OCI-M1 (cell line): ENCODE measurements around the gene C1orf122.

Experiments used
- DNase-seq: peaks from one replicate; lab custom pipeline; 2025; lab: John Stamatoyannopoulos, UW

The C1orf122 gene

DNA sequence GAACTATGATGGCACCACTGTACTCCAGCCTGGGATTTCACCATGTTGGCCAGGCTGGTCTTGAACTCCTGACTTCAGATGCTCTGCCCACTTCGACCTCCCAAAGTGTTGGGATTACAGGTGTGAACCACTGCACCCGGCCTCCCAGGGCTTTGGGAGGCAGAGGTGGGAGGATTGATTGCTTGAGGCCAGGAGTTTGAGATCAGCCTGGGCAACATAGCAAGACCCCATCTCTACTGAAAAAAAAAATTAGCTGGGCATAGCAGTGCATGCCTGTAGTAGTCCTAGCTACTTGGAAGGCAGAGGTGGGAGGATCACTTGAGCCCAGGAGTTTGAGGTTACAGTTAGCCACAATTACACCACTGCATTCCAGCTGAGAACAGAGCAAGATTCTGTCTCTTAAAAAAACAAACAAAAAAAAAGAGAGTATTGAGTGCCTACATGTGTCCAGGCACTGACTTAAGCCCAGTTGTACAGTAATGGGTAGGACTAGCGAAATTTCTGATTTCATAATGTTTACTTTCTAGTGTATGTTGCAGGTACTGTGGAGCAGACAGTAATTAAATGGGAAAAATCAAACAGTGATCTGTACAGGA lies 9.7 kb upstream of the C1orf122 start:
- DNase-seq = no peak

DNA sequence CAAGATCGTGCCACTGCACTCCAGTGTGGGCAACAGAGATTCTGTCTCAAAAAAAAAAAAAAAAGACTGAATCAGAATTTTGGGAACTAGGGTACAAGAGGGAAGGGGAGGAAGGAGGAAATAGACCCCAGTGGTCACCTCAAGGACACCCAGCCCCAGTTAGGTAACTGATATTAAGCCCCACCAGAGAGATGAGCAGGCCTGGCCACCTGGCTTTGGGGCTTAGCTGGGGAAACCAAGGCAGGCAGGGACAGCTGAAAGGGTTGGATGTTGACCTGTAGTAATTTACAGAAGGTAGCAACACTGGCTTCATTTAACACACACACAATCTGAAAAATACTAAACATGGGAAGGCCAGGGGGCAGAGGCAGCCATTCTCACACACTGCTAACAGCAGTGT lies 5.2 kb upstream of the C1orf122 start:
- DNase-seq = no peak

- peak; percentile 48 for DNase-seq
These were observed 403 bp upstream of the C1orf122 start for GRCh38 chr1:37807220-37807554.

DNA sequence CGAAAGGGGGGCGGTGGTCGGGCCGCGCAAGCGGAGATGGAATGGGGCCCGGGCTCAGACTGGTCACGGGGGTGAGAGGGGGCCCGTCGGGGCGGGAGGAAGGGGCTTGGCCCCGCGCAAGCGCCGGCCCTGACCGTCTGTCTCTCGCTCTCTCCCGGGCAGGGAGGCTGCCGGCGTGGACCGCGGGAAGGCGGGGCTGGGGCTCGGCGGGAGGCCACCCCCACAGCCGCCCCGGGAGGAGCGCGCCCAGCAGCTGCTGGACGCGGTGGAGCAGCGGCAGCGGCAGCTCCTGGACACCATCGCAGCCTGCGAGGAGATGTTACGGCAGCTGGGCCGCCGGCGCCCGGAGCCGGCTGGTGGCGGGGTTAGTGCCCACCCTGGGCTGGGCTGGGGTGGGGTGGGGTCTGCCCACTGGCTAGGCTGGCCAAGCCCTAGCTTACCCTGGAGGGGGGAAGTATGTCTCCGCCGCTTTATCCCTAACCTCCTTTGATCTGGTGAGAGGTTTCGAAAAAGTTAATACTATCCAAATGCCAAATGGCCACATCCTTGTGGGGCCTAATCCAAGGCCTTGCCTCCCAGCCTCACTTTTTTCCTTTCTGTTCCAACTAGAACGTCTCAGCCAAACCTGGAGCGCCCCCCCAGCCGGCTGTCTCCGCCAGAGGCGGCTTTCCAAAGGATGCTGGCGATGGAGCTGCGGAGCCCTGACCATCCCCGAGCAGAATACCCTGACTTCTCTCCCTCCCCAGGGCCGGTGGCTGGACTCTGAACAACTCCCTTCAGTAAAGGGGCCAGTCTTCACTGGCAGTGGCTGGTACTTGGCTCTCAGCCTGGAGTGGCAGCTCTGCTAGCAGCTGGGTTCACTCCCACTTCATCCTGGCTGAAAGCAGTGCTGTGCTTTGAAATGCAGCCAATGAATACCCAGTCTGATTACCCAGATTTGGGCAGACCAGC lies 1.1 kb downstream of the C1orf122 start:
- peak; percentile 76 for DNase-seq

- no peak for DNase-seq
These were observed 2.4 kb downstream of the C1orf122 start for GRCh38 chr1:37809942-37810341.

DNA sequence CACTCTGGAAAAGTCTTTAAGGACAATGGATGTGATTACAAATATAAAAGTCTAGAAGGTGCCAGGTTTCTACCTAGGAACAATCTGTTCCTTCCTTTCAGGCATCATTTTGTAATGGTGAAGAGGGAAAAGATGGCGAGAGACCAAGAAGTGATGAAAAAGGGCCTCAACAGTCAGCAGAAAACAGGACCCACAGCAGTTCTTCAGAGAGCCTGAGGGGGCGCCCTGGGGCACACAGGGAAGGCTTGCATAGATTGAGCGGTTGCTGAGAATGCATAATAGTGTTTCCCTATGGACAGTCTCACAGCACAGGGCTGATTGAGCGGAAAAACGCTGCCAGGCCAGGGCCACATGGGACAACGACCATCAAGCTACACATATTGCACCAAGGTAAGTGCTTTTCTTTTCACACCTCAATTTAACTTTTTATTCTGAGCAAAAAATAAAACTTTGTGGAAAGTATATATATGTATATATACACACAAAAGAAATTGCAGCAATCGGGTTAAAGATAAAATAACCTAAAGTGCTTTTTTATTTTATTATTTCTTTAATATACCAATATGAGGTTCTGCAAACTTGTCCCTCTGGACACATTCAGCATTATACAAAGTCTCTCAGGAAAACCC lies 3.6 kb downstream of the C1orf122 start:
- peak; percentile 92 for DNase-seq

GRCh38 chr1:37813529-37814145 lies 6.0 kb downstream of the C1orf122 start:
- no peak for DNase-seq

GRCh38 chr1:37814252-37814651 lies 6.7 kb downstream of the C1orf122 start:
- no peak for DNase-seq

GRCh38 chr1:37817481-37817880 lies 9.9 kb downstream of the C1orf122 start:
- DNase-seq = no peak

- DNase-seq = no peak
These were observed 13.9 kb downstream of the C1orf122 start for GRCh38 chr1:37821481-37821880.

GRCh38 chr1:37822906-37823815 lies 15.6 kb downstream of the C1orf122 start:
- no peak for DNase-seq

GRCh38 chr1:37824001-37824400 lies 16.4 kb downstream of the C1orf122 start:
- DNase-seq = no peak

GRCh38 chr1:37825506-37825905 lies 17.9 kb downstream of the C1orf122 start:
- DNase-seq = no peak

GRCh38 chr1:37828410-37829074 lies 21.0 kb downstream of the C1orf122 start:
- DNase-seq = no peak

DNA sequence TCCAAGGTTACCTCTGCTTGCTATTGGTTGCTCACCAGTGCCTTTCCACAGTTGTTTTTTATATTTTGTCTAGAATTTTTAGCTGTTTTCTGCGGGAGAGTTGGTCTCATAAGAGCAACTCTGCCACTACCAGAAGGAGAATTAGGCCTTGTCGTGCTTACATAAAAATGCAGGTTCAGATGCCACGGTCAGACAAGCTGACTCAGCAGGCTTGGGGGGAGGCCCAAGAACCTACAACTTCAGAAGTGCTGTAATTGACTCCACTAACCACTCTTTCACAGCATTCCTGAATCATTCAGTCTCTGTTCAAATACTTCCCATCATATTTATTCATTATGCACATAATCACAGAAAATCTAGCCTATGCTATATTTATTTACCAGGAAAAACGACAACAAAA lies 23.5 kb downstream of the C1orf122 start:
- no peak for DNase-seq

- DNase-seq = no peak
These were observed 24.2 kb downstream of the C1orf122 start for GRCh38 chr1:37831809-37832208.

DNA sequence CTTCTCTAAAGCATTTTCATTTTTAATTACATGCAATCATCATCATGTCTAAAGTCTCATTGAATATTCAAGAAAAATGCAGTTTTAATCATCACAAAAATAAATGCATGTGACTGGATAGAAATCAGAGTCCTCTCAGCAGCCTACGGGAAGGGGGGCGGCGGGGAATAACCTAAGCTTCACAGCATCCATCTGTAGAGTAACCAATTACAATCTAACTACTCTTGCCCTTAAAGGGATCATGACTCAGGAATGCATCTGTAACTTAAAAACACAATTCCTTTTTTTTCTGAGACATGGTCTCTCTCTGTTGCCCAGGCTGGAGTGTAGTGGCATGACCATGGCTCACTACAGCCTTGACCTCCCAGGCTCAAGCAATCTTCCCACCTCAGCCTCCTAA lies 29.2 kb downstream of the C1orf122 start:
- no peak for DNase-seq

GRCh38 chr1:37839676-37840075 lies 32.1 kb downstream of the C1orf122 start:
- no peak for DNase-seq

DNA sequence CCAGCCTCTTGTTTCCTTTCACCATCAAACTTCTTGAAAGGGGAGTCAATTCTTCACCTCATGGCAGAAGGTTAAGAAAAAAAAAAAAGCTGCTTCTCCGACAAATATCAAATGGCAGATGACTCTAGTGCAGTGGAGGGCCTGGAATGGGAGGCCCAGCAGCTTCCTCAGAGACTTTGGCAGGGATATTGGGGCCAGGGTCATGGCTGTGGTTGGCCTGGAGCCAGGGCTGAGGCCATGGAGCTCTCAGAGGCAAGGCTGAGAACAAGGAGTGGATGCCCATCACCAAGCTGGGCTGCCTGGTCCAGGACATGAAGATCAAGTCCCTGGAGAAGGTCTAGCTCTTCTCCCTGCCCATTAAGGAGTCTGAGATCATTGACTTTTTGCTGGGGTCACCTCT lies 33.1 kb downstream of the C1orf122 start:
- no peak for DNase-seq

DNA sequence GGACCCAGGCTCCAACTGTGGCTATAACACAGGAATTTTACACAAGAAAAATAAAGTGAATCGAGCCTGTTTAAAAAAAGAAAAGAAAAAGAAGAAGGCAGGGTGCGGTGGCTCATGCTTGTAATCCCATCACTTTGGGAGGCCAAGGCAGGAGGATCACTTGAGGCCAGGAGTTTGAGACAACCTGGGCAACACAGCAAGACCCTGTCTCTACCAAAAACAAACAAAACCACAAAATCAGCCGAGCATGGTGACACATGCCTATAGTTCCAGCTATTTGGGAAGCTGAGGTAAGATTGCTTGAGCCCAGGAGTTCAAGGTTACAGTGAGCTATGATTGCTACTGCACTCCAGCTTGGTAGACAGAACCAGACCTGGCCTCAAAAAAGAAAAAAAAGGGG lies 34.1 kb downstream of the C1orf122 start:
- DNase-seq = no peak

- DNase-seq = no peak
These were observed 36.9 kb downstream of the C1orf122 start for GRCh38 chr1:37844536-37844935.
